ENCODE data around the gene ENTPD8. TPM values are rescaled to one million over a fixed set of nuclear protein-coding genes. Genes with fewer than 3 reads are reported as not detected.

ENTPD8 gene
- total and polyA plus RNA-seq, 10 of the 15 experiments (the other 5 are each of a cell fraction or from before 2014, with no cell fraction given) = not detected

GRCh38 chr9:137390553-137391410, 50.4 kb downstream of the ENTPD8 start (continued):
- TF ChIP-seq E2F8 (IDR thresholded peaks at IDR 0.05; ENCODE audit: low read depth, partially characterized antibody) (no peak), RAD51 (IDR thresholded peaks at IDR 0.05) (no peak)

GRCh38 chr9:137389428-137389746, 51.8 kb downstream of the ENTPD8 start:
- no TSS peak for BruUV-seq (replicated peaks)
- Histone ChIP-seq H3K79me2 (ENCODE audit: control insufficient read depth, insufficient read depth, low read length) (no peaks in the 10 kb centered on the region), H3K9ac (ENCODE audit: control insufficient read depth, insufficient read depth, low read length) (no peak overlapping the region), H3K27ac (ENCODE audit: control insufficient read depth, insufficient read depth) (no peak overlapping the region), H4K20me1 (ENCODE audit: control insufficient read depth, insufficient read depth) (no peaks in the 10 kb centered on the region), H3K9me3 (replicated peaks; ENCODE audit: control insufficient read depth, insufficient read depth, low read length) (no peaks in the 10 kb centered on the region), H3K4me3 (no peak overlapping the region), H3K36me3 (ENCODE audit: control insufficient read depth in 2 of 2, insufficient read depth in 2 of 2, low read length in 1 of 2) (no peaks in the 10 kb centered on the region; a peak in 1 of 4 replicates), H3K4me2 (ENCODE audit: control insufficient read depth, insufficient read depth) (no peak overlapping the region), H2AFZ (ENCODE audit: control insufficient read depth, low read depth, low read length) (no peak overlapping the region), H3K4me1 (ENCODE audit: control insufficient read depth, insufficient read depth, low read length) (no peaks in the 10 kb centered on the region), H3K27me3 (replicated peaks in 1 of 2; ENCODE audit: control insufficient read depth in 2 of 2, insufficient read depth in 2 of 2, low read length in 1 of 2) (no peaks in the 10 kb centered on the region)
- DNase-seq (ENCODE audit: low read depth, low spot score) (no peak), FAIRE-seq (no peak), ATAC-seq (no peak)
- 88% methylated on average over 13 of the region's 13 CpGs for WGBS (ENCODE audit: insufficient coverage, insufficient replicate concordance, low lambda C conversion rate, missing lambda C conversion rate)
- SMC1A ChIA-PET (ENCODE audit: uncharacterized antibody, unreplicated experiment) = no interaction called here
- RAD21 ChIA-PET (ENCODE audit: unreplicated experiment) = no interaction called here
- POLR2A ChIA-PET = interaction anchor here (0.5 kb wide), 1 partner anchor 1305 kb away, joined by 6 read pairs; no protein-coding TSS in a partner anchor
- in situ Hi-C loops (cut with MboI) = no loop called here
- CTCF ChIA-PET = no interaction called here
- intact Hi-C loops (cut with micrococcal nuclease; ENCODE audit: unreplicated experiment) = no loop called here
- TF ChIP-seq LARP7 (IDR thresholded peaks at IDR 0.05) (no peak), ZBTB4 (CRISPR knock-in tag; IDR thresholded peaks at IDR 0.05) (no peak), SRF (IDR thresholded peaks at IDR 0.05; ENCODE audit: low read depth in 2 of 2, low read length in 2 of 2) (no peak), REST (IDR thresholded peaks at IDR 0.05; ENCODE audit: low read depth, low read length) (no peak), RBBP5 (conservative IDR thresholded peaks at IDR 0.05) (no peak), RB1 (IDR thresholded peaks at IDR 0.05; ENCODE audit: borderline replicate concordance) (no peak), POLR2A (IDR thresholded peaks at IDR 0.05; ENCODE audit: low read depth, low read length) (no peak), STAT3 (IDR thresholded peaks at IDR 0.05; ENCODE audit: low read depth, low read length) (no peak), BMI1 (IDR thresholded peaks at IDR 0.05; ENCODE audit: borderline replicate concordance) (no peak), BACH1 (IDR thresholded peaks at IDR 0.05; ENCODE audit: borderline replicate concordance) (no peak)
